Stimulated activated naive CD4-positive, alpha-beta T cell (primary cell): Measurements from ENCODE around the gene SETD6.
"Not testable (repeated sequence)": the region's sequence is repeated elsewhere in the genome, so short reads cannot be mapped to it uniquely, and the experiment has no call there.

Experiments
- DNase-seq, 6 experiments: peaks; one replicate each; lab custom pipeline; 2025; lab: John Stamatoyannopoulos, UW

SETD6 gene, protein sequence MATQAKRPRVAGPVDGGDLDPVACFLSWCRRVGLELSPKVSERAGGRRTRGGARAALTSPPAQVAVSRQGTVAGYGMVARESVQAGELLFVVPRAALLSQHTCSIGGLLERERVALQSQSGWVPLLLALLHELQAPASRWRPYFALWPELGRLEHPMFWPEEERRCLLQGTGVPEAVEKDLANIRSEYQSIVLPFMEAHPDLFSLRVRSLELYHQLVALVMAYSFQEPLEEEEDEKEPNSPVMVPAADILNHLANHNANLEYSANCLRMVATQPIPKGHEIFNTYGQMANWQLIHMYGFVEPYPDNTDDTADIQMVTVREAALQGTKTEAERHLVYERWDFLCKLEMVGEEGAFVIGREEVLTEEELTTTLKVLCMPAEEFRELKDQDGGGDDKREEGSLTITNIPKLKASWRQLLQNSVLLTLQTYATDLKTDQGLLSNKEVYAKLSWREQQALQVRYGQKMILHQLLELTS

DNA sequence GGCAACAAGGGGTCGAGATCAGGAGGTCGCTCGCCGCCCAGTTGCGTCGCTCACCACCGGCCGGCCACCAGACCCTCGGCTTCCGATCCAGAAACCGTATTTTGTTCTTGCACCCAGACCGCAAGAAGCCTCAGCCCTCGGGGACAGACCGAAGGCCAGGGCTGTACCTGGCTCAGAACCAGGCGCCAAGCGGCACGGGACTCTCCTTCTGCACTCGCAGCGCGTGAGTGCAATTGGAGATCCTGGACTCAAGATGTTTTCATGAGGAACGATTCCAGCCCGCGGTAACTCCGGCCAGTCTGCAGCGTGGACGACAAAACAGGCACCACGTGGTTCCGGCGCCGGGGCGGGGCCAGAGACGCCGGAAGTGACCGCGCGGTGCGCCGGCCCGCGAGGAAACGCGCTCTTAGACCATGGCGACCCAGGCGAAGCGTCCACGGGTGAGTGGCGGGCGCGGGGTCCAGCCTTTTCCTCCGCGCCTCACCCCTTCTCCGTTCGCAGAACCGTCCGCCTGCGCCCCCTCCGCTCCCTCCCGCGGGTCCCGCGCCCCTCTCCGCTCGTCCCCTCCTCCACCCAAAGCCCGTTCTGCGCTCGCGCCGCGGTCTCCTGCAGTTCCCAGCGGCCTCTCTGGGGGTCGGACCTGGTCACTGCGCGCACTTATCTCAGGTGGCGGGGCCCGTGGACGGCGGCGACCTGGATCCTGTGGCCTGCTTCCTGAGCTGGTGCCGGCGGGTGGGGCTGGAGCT is at the start of gene SETD6:
Gene SETD6 (plus strand): TSS at position 393 of the 746 bp plus-strand sequence. CDS start 21 bp downstream, at position 414.
- DNase-seq = peak; percentile 49 to 76 (median 60)

DNA sequence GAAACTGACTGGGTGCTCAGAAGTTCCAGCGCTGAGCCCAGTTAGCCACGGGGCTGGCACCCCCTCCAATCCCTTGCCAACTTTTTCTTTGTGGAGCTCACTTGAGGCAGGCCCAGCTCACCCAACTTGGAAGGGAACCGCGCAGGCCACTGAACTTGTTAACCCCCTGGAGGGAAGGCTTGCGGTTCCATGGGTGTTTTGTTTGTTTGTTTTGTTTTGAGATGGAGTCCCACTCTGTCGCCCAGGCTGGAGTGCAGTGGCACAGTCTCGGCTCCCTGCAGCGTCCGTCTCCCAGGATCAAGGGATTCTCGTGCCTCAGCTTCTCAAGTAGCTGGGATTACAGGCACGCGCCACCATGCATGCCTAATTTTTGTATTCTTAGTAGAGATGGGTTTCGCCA is 49.5 kb upstream of the SETD6 start:
- no peak for DNase-seq

DNA sequence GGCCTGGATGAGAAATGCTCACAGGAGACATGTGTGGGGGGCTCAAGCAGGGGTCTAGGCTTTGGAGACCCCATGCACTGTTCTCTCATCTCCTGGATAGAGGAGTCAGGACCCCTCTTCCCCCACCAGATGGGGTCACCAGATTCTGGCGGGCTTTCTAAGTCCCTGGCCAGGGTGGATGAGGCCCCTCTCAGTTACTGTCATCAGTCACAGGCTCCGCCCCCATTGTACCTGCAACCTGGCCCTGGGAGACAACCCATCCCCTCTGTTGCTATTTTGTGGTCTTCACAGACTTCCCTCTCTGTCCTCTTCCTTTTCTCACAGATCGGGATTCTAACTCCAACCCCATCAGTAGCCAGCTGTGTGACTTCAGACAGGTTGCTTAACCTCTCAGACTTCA is 48.9 kb upstream of the SETD6 start:
- DNase-seq = no peak

DNA sequence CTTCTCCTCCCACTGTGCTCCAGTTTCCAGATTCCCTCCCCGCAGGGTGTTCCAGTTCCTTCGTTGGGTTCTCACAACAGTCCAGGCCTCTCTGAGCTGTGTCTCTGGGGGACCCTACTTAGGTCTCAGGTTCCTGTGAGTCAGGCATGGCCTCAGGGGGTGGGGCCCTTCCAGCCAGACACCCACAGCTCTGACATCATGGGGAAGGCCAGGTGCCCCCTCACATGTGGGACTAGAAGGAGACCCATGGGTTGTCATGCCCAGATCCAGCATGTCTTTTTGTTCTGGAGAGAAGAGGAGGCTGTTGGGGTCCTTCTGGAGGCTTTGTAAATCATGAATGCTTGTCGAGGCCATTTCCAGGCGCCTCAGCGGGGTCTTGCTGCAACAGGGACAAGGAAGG is 47.4 kb upstream of the SETD6 start:
- DNase-seq = no peak

DNA sequence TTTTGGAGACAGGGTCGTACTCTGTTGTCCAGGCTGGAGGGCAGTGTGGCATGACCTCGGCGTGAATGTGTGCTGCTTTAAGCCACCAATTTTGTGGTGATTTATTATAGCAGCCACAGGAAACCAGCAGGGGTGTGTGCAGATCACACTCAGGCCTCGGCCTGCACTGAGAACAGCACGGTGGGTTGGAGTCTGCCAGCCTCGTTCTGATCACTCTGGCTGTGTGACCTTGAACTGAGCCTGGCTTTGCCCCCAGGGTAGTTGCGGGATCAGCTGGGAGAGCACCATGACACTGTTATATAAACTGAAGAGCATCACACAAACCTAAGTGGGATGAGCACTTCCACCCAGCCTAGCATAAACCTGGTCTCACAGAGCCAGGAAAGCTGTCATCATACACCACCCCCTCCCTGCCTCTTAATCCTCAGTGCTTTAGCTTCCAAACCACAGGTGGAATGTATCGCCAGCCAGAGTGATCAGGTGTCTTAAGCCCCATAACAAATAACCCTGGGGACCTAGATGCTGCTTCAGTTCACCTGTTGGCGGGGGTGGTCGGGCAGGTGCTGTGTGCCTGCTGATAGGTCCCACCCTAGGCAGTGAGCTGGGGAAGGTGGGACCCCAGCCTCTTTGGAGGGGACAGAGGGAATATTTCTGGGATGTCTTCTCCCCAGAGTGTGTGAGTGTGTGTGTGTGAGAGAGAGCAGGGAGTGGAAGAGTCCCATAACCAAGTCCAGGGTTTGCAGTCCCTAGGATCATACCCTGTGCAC is 43.9 kb upstream of the SETD6 start:
- no peak for DNase-seq

DNA sequence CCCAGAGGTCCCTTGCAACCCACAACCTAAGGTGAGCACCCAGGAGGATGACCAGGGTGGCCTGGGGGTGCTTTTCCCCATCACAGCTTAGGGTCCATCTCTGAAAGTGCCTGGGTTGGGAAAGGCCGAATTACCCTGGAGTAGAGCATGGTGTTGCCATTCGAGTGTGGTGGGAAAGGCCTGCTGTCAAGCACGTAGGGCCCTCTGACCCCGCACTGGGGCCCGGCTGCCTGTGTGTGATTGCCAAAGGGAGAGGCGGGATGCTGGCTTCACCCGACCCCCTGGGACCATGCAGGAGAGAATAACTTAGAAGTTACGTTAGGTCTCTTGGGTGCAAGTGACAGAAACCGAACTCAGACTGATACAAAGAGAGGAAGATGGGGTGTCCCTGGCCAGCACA is 43.1 kb upstream of the SETD6 start:
- no peak for DNase-seq

DNA sequence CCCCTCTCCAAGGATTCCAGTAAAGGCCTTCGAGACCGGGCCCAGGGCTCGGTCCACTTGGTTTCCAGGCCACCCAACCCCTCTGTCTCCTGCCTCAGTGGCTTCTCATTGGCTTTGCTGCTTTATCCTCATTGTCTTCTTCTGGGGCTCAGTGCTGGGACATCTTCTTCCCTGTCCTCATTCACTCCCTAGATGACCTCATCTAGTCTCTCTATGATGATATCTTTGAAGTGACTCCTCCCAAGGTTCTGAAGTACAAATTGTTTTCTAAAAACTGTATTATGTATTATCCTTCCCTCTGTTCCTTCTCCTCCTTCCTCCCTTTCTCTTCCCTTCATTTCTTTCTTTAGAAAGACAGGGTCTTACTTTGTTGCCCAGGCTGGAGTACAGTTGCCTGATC is 42.5 kb upstream of the SETD6 start:
- DNase-seq = no peak

DNA sequence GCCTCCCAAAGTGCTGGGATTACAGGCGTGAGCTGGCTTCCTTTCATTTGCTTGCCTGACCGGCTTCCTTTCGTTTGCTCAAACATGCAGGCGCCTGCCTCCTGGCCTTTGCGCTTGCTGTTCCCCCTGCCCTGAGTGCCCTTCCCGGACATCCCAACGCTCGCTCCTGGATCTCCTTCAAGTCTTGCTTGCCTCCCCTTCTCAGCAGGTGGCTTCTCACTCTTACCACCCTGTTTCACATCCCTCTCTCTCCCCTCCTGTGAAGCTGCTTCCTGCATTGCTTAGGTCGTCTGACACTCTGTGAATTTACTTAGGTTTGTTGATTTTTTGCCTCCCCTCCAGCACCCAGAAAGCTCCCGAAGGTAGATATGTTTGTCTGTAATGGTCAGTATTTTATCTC is 41.0 kb upstream of the SETD6 start:
- no peak for DNase-seq

DNA sequence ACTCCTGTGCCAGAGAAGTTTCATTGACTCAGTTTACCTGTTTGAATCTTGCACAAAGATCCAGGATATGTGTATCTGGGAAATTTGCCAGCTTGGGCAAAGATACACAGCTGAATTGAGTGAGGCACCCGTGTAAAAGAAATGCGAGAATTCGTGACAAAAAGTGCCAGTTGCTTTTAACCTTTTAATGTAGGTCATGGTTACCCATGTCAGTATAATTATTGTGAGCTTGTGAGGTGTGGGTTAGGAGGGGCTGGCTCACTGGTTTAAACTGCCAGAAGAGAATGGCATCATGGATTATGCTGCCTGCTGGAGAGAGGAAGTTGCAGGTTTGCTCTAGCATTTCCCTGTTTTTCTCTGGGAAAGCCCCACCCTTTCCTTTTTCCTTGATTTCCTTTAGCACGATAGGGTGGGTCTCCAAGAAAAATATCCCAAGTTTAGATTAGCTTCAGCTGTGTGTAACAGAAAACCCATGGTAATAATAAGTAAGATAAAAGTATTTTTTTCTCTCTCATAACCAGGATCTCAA is 40.2 kb upstream of the SETD6 start:
- DNase-seq = no peak

DNA sequence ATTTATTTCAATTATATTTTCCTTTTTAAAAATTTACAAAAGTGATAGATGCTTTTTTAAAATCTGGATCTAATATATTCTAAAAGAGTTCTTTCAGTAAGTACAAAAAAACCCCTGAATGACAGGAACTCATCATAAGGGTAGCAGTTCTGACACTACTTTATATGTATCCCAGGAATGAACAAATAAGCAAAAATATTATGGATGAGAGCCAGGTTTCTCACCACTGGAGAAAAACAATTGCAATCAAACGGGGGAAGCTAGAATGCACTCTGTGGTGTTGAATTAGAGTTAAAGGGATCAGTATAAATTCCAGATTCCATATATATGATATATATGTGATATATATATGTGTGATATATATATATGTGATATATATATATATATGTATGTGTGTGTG is 38.5 kb upstream of the SETD6 start:
- DNase-seq = no peak

DNA sequence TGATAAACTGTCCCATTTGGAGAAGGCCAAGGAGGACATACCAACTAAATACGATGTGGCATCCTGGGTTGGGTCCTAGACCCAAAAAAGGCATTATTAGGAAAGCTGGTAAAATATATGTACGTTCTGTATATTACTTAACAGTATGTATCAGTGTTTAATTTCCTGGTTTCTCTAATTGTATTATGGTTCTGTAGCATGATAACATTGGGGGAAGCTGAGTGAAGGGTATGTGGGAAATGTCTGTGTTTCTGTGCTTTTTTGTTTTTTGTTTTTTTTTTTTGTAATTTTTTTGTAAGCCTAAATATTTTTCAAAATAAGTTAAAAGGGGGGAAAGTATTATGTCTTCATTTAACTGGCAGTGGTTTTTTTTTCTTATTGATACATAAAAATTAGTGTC is 36.9 kb upstream of the SETD6 start:
- DNase-seq = no peak

DNA sequence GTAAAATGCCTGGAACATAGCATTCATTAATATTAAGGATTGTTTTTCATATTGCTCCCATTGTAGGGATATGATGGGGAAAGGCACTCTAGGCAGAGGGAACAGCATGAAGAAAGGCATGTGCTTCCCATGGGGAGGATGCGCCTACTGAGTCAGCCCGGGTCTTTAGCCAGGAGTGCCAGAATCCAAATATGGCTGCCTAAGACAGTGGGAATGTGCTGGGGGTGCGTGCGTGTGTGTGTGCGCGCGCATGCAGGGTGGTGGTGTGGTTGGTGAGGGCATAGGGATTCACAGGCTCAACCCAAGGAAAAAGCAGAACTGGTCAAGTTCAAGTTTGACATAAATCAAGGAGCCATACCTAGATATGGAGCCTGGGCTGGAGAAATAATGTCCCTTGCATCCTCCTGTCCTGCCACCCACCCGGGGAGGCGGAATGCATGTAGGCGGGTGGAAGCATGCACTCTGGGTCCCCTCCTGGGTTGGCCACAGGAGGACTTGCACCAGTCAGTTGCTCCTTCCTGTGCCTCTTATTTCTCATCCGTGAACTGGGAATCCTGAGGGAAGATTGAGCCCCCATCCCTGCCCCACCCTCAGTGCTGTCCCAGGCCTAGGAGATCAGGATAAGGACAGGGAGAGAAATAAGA is 34.0 kb upstream of the SETD6 start:
- DNase-seq = no peak

DNA sequence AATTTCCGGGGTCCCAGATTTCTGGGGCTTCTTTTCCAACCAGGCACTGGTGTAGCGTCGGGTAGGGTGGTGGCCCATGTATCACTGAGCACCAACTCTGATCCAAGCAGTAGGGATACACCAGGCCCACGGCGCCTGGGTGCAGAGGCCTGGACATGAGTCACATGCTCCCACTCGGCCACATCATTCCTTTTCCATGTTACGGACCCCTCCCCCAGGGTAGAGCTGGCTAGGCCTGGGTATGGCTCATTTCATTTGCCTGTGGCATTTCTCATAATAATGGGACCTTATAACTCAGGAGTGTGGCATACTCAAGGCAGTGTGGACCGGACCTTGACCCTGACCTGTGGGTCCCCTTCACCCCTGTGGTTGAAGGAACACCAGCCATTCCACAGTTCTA is 33.4 kb upstream of the SETD6 start:
- no peak for DNase-seq

DNA sequence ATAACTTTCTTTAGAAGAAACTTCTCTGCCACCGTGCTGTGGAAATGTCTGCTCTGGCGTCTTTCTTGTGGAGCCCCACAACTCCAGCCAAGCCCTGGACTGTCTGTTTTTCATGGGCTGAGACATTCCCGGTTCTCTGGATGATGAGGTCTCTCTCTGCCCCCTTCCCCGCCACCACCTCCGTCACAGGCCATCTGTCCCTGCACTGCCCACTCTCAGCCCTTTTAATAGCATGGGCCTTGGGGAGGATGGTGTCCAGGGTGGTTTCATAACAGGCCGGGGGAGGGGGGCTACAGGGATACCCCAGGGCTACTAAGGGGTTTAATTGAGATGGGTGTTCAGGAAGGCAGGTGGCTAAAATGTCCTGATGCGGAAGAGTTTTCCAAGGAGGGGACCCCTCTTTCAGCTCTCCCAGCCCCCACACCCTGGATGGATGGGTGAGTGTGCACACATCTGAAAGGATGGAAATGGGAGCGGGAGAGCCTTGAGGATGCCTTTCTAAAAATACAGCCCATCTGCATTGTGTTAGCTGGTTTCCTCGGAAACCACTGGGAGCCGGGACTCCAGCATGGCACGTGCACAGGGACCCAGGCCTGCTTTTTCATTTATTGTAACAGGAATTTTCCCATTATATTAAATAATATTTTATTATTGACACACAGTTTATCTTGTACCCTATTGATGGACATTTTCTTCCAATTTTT is 30.0 kb upstream of the SETD6 start:
- DNase-seq = no peak

DNA sequence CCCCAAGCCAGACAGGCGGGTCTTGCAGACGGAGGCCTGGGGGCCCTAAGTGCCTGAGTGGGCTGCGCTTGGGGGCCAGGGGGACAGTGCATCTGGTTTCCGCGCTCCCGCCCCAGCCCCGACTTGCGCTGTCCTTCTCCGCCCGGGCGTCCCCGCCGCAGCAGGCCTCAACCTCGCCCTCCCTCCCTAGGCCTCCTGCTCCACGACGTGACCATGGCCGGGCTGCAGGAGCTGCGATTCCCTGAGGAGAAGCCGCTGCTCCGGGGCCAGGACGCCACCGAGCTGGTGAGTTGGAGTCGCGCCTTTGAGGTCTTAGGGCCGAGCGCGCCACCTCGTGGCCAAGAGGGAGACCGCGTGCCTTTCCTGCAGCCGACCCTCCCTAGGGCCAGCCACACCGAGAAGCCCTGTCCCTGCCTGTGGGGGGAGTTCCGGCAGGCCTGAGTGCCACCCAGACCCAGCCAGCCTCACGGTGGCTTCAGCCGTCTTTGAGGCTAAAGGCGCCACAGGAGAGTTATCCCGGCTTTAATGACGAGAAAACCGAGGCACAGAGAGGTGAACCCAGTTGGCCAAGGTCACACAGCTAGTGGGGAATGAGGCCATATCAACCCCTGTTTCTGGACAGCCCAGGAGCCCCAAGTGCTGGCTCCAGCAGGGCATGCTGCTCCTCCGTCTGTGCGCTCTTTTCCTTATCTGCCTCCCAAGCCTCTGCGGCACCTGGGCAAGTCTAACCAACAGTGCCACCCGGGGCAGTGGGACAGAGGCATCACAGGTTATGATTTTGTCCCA is 27.6 kb upstream of the SETD6 start:
- DNase-seq = peak; percentile 10 to 76 (median 56)

DNA sequence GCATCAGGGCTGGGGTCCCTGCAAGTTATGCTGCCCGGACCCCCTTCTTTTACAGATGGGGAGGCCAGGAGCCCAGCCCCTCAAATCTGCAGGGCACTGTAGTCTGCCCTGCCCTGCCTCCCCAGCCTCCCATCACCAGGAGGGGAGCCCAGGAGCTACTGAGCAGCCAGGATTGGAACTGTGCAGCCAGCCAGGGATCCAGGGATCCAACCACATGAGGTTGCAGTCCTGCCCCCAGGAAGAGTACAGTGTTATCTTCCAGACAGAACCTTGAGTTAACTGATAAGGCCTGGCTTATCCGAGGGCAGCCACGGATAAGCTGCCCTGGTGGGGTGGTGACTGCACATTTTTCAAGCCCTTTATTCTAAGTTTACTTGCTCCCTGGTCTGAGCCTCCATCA is 26.8 kb upstream of the SETD6 start:
- DNase-seq = no peak

DNA sequence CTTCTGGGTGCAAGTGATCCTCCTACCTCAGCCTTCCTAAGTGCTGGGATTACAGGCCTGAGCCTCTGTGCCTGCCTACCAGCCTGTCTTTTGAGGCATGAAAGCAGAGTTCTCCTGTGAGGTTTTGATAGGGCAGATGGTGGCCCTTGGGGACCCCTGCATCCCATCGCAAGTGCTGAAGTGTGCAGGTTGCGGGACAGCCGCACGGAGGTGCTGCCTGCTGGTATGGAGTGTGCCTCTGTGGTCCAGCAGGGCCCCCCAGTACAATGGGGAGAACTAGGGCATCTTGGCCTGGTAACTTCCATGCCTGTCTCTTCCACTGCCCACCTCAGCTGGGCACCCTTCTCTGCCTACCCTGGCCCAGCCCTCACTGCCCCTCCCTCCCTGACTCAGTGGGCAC is 25.3 kb upstream of the SETD6 start:
- no peak for DNase-seq

DNA sequence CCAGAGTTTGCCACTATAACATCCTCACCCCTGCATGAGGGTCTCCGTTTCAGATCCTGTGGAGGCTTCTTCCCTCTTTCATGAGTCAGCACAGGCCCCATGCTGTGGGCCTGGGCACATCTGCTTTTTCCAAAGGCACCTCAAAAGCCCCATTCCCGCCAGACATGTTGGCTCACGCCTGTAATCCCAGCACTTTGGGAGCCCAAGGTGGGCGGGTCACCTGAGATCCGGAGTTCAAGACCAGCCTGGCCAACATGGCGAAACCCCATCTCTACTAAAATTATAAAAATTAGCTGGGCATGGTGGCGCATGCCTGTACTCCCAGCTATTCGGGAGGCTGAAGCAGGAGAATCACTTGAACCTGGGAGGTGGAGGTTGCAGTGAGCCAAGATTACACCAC is 24.8 kb upstream of the SETD6 start:
- not testable (repeated sequence) for DNase-seq

DNA sequence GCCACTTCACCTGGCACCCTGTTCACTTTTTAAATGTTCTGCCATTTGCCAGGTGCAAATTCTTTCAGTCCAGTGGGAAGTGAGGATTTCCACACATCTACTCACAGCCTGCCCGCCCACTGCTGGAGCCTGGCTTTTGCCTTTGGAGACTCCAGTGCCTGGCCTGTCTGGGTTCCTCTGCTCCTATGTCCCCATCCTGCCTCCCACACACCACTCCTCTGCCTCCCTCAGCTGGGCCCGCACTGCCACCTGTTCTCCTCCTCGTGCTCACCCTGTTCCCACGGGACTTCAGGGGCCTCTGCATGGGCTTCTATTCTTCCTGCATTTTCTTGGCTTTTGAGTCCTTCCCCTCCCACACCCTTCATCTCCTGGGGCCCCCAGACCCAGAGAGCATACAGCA is 23.3 kb upstream of the SETD6 start:
- no peak for DNase-seq

DNA sequence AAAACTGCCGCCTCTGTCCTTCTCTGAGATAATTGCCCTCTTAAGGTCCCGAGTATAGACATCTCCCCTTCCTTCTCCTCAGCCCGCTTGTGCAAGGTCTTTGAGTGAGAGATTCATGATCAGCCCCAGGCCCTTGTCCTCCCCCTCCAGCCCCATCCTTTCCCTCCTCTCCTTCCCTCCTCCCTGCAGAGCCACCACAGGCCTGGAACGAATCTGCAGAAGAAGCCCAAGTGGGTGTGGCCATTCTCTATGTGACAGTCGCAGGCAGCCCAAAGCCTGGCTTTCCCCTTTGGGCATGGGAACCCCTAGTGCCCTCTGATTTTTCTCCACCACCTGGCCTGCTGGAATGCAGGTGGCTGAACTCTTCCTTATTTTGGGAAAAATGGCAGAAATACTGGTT is 22.6 kb upstream of the SETD6 start:
- DNase-seq = no peak
